Measurements from ENCODE around the gene PRKCG.

DNA sequence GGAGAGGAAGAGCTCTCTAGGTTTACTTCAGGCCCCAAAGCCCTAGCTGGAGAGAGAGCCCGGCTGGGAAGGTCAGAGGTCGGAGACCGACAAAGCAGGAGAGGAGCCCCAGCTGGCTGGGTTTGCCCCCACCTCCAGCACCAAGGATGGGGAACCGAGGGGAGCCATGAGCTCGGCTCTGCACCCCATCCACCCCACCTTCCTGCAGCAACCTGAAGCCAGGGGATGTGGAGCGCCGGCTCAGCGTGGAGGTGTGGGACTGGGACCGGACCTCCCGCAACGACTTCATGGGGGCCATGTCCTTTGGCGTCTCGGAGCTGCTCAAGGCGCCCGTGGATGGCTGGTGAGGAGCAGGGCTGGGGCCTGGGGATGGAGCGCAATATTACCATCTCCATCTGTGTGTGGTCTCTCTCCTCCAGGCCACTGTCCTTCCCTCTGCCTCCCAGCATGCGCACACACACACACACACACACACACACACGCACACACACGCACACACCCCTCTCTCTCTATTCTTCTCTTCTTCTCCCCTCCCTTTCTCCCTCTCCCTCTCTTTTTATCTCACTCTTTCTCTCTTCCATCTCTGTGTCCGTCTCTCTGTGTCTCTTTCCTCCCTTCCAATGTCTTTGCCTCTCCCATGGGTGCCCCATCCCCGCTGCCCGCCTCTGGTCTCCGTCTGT lies 10.4 kb downstream of the PRKCG start:
- TF ChIP-seq, protein P1, sequence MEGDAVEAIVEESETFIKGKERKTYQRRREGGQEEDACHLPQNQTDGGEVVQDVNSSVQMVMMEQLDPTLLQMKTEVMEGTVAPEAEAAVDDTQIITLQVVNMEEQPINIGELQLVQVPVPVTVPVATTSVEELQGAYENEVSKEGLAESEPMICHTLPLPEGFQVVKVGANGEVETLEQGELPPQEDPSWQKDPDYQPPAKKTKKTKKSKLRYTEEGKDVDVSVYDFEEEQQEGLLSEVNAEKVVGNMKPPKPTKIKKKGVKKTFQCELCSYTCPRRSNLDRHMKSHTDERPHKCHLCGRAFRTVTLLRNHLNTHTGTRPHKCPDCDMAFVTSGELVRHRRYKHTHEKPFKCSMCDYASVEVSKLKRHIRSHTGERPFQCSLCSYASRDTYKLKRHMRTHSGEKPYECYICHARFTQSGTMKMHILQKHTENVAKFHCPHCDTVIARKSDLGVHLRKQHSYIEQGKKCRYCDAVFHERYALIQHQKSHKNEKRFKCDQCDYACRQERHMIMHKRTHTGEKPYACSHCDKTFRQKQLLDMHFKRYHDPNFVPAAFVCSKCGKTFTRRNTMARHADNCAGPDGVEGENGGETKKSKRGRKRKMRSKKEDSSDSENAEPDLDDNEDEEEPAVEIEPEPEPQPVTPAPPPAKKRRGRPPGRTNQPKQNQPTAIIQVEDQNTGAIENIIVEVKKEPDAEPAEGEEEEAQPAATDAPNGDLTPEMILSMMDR (IDR thresholded peaks at IDR 0.05; ENCODE audit: low read length), result no peak
- no peak for TF ChIP-seq EZH2 (IDR thresholded peaks at IDR 0.05; ENCODE audit: borderline replicate concordance, low read length)
